ENCODE results near the gene METAP2. TPM values are rescaled to one million over a fixed set of nuclear protein-coding genes. Genes with fewer than 3 reads are reported as not detected.

METAP2 gene
- total and polyA plus RNA-seq, 2 donors (not counting 3 experiments of a cell fraction or from before 2014, with no cell fraction given), result 28.5 to 105 TPM

GRCh38 chr12:95511977-95512376 lies 38.0 kb downstream of the METAP2 start:
- no peak overlapping the region for H3K4me2 ChIP-seq (ENCODE audit: insufficient read depth, low read length)
- ChIA-PET CTCF (no interaction called here), POLR2A (no interaction called here)
- no peak overlapping the region for H3K4me3 ChIP-seq (replicated peaks in 1 of 3; ENCODE audit: insufficient read depth in 1 of 3, low read depth in 1 of 3, low read length in 3 of 3)
- TF ChIP-seq EZH2 (IDR thresholded peaks at IDR 0.05; ENCODE audit: borderline replicate concordance, low read depth, low read length, severe bottlenecking) (no peak), JUN (IDR thresholded peaks at IDR 0.05; ENCODE audit: borderline replicate concordance, insufficient read depth, insufficient read length, low read depth) (no peak), CTCF (IDR thresholded peaks at IDR 0.05; ENCODE audit: extremely low read depth in 1 of 2, insufficient read depth in 1 of 2, low read depth in 1 of 2, low read length in 2 of 2) (no peak)
- no peak overlapping the region for H3K27ac ChIP-seq (ENCODE audit: insufficient read depth, low read depth, low read length)
- FAIRE-seq (no peak), DNase-seq (ENCODE audit: low read depth, low spot score) (no peak)
- H3K79me2 ChIP-seq (ENCODE audit: control insufficient read depth, insufficient read depth, low read length), result no peaks in the 10 kb centered on the region
- no peaks in the 10 kb centered on the region for H3K4me1 ChIP-seq (ENCODE audit: control insufficient read depth, extremely low read depth, insufficient read depth, low read length)
- H2AFZ ChIP-seq (ENCODE audit: low read depth, low read length), result no peak overlapping the region
- peaks cover 5 to 36% of the 10 kb centered on the region in 2 experiments for H3K36me3 ChIP-seq (ENCODE audit: control insufficient read depth in 2 of 2, extremely low read depth in 1 of 2, insufficient read depth in 2 of 2, low read length in 2 of 2)
- BruUV-seq (replicated peaks), result no TSS peak
- dilution Hi-C loops (cut with MboI; ENCODE audit: extremely low pct_ligation_motif_present, low sequenced_read_pairs) (no loop called here), intact Hi-C loops (cut with micrococcal nuclease) (no loop called here)
- H3K27me3 ChIP-seq (ENCODE audit: control insufficient read depth in 2 of 2, insufficient read depth in 2 of 2, low read length in 2 of 2), result no peaks in the 10 kb centered on the region
- no peak overlapping the region for H3K9ac ChIP-seq (replicated peaks; ENCODE audit: extremely low read depth, insufficient read depth, low read length)
- H3K9me1 ChIP-seq (replicated peaks; ENCODE audit: control insufficient read depth, extremely low read depth, insufficient read depth, low read length), result no peaks in the 10 kb centered on the region
- no peaks in the 10 kb centered on the region for H4K20me1 ChIP-seq (replicated peaks; ENCODE audit: control insufficient read depth, extremely low read depth, insufficient read depth, low read length)
- H3K9me3 ChIP-seq (replicated peaks; ENCODE audit: control insufficient read depth, insufficient read depth, low read length), result no peaks in the 10 kb centered on the region

- Histone ChIP-seq H4K20me1 (replicated peaks; ENCODE audit: control insufficient read depth, extremely low read depth, insufficient read depth, low read length) (no peaks in the 10 kb centered on the region), H3K4me3 (replicated peaks in 1 of 3; ENCODE audit: insufficient read depth in 1 of 3, low read depth in 1 of 3, low read length in 3 of 3) (no peak overlapping the region), H3K27me3 (ENCODE audit: control insufficient read depth in 2 of 2, insufficient read depth in 2 of 2, low read length in 2 of 2) (no peaks in the 10 kb centered on the region), H3K36me3 (ENCODE audit: control insufficient read depth in 2 of 2, extremely low read depth in 1 of 2, insufficient read depth in 2 of 2, low read length in 2 of 2) (peaks cover 5 to 30% of the 10 kb centered on the region in 2 experiments), H3K9me3 (replicated peaks; ENCODE audit: control insufficient read depth, insufficient read depth, low read length) (no peaks in the 10 kb centered on the region), H3K9ac (replicated peaks; ENCODE audit: extremely low read depth, insufficient read depth, low read length) (no peak overlapping the region), H2AFZ (ENCODE audit: low read depth, low read length) (no peak overlapping the region), H3K79me2 (ENCODE audit: control insufficient read depth, insufficient read depth, low read length) (no peaks in the 10 kb centered on the region), H3K9me1 (replicated peaks; ENCODE audit: control insufficient read depth, extremely low read depth, insufficient read depth, low read length) (no peaks in the 10 kb centered on the region), H3K4me1 (ENCODE audit: control insufficient read depth, extremely low read depth, insufficient read depth, low read length) (no peaks in the 10 kb centered on the region), H3K4me2 (ENCODE audit: insufficient read depth, low read length) (no peak overlapping the region), H3K27ac (ENCODE audit: insufficient read depth, low read depth, low read length) (no peak overlapping the region)
- intact Hi-C loops (cut with micrococcal nuclease) (no loop called here), dilution Hi-C loops (cut with MboI; ENCODE audit: extremely low pct_ligation_motif_present, low sequenced_read_pairs) (no loop called here)
- FAIRE-seq (no peak), DNase-seq (ENCODE audit: low read depth, low spot score) (no peak)
- no TSS peak for BruUV-seq (replicated peaks)
- ChIA-PET POLR2A (no interaction called here), CTCF (interaction anchor here (1.5 to 3.2 kb wide), 3 partner anchors 14 to 61 kb away, joined by 3 to 19 read pairs (median 4); no protein-coding TSS in a partner anchor)
- no peak for TF ChIP-seq EZH2 (IDR thresholded peaks at IDR 0.05; ENCODE audit: borderline replicate concordance, low read depth, low read length, severe bottlenecking)
- no peak for TF ChIP-seq JUN (IDR thresholded peaks at IDR 0.05; ENCODE audit: borderline replicate concordance, insufficient read depth, insufficient read length, low read depth)
- TF ChIP-seq POLR2AphosphoS5 (IDR thresholded peaks at IDR 0.05; ENCODE audit: insufficient read depth, low read depth, low read length), result no peak
- no peak for TF ChIP-seq GATA2 (IDR thresholded peaks at IDR 0.05; ENCODE audit: insufficient read depth, insufficient read length, low read depth, low read length)
- TF ChIP-seq CTCF (IDR thresholded peaks at IDR 0.05; ENCODE audit: extremely low read depth in 1 of 2, insufficient read depth in 1 of 2, low read depth in 1 of 2, low read length in 2 of 2), result no peak
- TF ChIP-seq FOS (IDR thresholded peaks at IDR 0.05; ENCODE audit: borderline replicate concordance, insufficient read depth, low read length), result no peak
- no peak for TF ChIP-seq MYC (IDR thresholded peaks at IDR 0.05; ENCODE audit: low read depth, low read length)
- TF ChIP-seq MAX (IDR thresholded peaks at IDR 0.05; ENCODE audit: insufficient read depth, insufficient read length), result no peak
- TF ChIP-seq POLR2A (IDR thresholded peaks at IDR 0.05; ENCODE audit: low read depth, low read length), result no peak
Measured at GRCh38 chr12:95513599-95513998, 39.6 kb downstream of the METAP2 start.

Data from endothelial cell of umbilical vein (primary cell).